Endothelial cell of umbilical vein (primary cell): ENCODE results near the gene DEFB110. TPM values are rescaled to one million over a fixed set of nuclear protein-coding genes. Genes with fewer than 3 reads are reported as not detected.

Experiments used
- BruUV-seq: library from RNA; stranded (reverse); fragments of 400-500 nt; replicated peaks from 2 replicates; lab custom pipeline; 2021; lab: Mats Ljungman, UMichigan
- CTCF ChIA-PET: fragments of 300-600, 350-600 bp; sonication (Branson Sonifier 250); formaldehyde crosslinking; loops from one replicate; lab custom pipeline; 2021; ENCODE audit warnings: antibody characterized with exemption, inconsistent platforms; lab: Charles Lee
- POLR2A ChIA-PET: fragments of 300-600, 350-600 bp; sonication (Branson Sonifier 250); formaldehyde crosslinking; loops from one replicate; lab custom pipeline; 2021; ENCODE audit warnings: antibody characterized with exemption, inconsistent platforms; lab: Charles Lee
- DNase-seq: peaks from one replicate; pipeline ENCODE4 v3.0.0-alpha.2; 2011; ENCODE audit warnings: low read depth, low spot score
- FAIRE-seq: peaks from 2 replicates; lab custom pipeline; 2011; peaks lifted over from hg19 to GRCh38; lab: Jason Lieb, UNC
- H2AFZ ChIP-seq: 2 replicates; pipeline ENCODE4 v1.6.0; 2012; ENCODE audit warnings: low read depth, low read length, control low read depth, inconsistent platforms
- H3K27ac ChIP-seq: 2 replicates; pipeline ENCODE4 v1.5.1; 2011; ENCODE audit warnings: low read depth, mild to moderate bottlenecking, control low read depth, low read length, moderate library complexity; ENCODE audit not compliant: insufficient read depth
- H3K27me3 ChIP-seq, 2 experiments: 2 replicates each; pipeline versions ENCODE4 v1.6.0 to v1.6.1; 2011; ENCODE audit warnings: low read length in 2 of 2, mixed read lengths in 1 of 2; ENCODE audit not compliant: control insufficient read depth in 2 of 2, insufficient read depth in 2 of 2
- H3K36me3 ChIP-seq, 2 experiments: 2 replicates in 1 of 2; 3 replicates in 1 of 2; pipeline ENCODE4 v1.5.1; 2011; ENCODE audit warnings: low read length in 2 of 2, mild to moderate bottlenecking in 1 of 2, moderate library complexity in 1 of 2; ENCODE audit not compliant: control insufficient read depth in 2 of 2, insufficient read depth in 2 of 2; ENCODE audit errors: extremely low read depth in 1 of 2
- H3K4me1 ChIP-seq: 3 replicates; pipeline ENCODE4 v1.5.1; 2011; ENCODE audit warnings: mild to moderate bottlenecking, low read length; ENCODE audit not compliant: control insufficient read depth, insufficient read depth; ENCODE audit errors: extremely low read depth
- H3K4me2 ChIP-seq: 2 replicates; pipeline ENCODE4 v1.6.1; 2011; ENCODE audit warnings: low read length, control low read depth, mixed read lengths; ENCODE audit not compliant: insufficient read depth
- H3K4me3 ChIP-seq, 3 experiments: fragments of 200-600 bp in 1 of 3; sonication (generic), shearing (Covaris generic) in 1 of 3; replicated peaks in 1 of 3; 2 replicates each; pipeline ENCODE4 v1.5.1; 2011 to 2016; ENCODE audit warnings: control low read depth in 3 of 3, low read length in 3 of 3, mild to moderate bottlenecking in 2 of 3, inconsistent platforms in 1 of 3, low read depth in 1 of 3, moderate library complexity in 1 of 3; ENCODE audit not compliant: insufficient read depth in 1 of 3
- H3K79me2 ChIP-seq: 2 replicates; pipeline ENCODE4 v1.6.0; 2012; ENCODE audit warnings: low read length, inconsistent platforms; ENCODE audit not compliant: control insufficient read depth, insufficient read depth
- H3K9ac ChIP-seq: replicated peaks from 2 replicates; pipeline ENCODE3; 2011; ENCODE audit warnings: low read length, control low read depth; ENCODE audit not compliant: insufficient read depth; ENCODE audit errors: extremely low read depth
- H3K9me1 ChIP-seq: replicated peaks from 3 replicates; pipeline ENCODE4 v1.6.0; 2011; ENCODE audit warnings: mild to moderate bottlenecking, low read length; ENCODE audit not compliant: control insufficient read depth, insufficient read depth; ENCODE audit errors: extremely low read depth
- H3K9me3 ChIP-seq: replicated peaks from 2 replicates; pipeline ENCODE4 v1.5.1; 2012; ENCODE audit warnings: low read length, inconsistent platforms; ENCODE audit not compliant: control insufficient read depth, insufficient read depth
- H4K20me1 ChIP-seq: replicated peaks from 2 replicates; pipeline ENCODE3; 2011; ENCODE audit warnings: mild to moderate bottlenecking, low read length; ENCODE audit not compliant: control insufficient read depth, insufficient read depth; ENCODE audit errors: extremely low read depth
- CTCF ChIP-seq, 2 donors: IDR thresholded peaks; 1 replicate in 1 of 2; 2 replicates in 1 of 2; pipeline ENCODE4 v1.5.1; 2011; ENCODE audit warnings: low read length in 2 of 2, mild to moderate bottlenecking in 2 of 2, moderate library complexity in 2 of 2, control low read depth in 1 of 2, inconsistent platforms in 1 of 2, low read depth in 1 of 2; ENCODE audit not compliant: insufficient read depth in 1 of 2; ENCODE audit errors: extremely low read depth in 1 of 2
- EZH2 ChIP-seq: IDR thresholded peaks from 2 replicates; pipeline ENCODE4 v1.6.1; 2012; ENCODE audit warnings: borderline replicate concordance, low read depth, mild to moderate bottlenecking, moderate library complexity, low read length, inconsistent platforms; ENCODE audit not compliant: severe bottlenecking
- FOS ChIP-seq: IDR thresholded peaks from 2 replicates; pipeline ENCODE4 v1.6.1; 2011; ENCODE audit warnings: mild to moderate bottlenecking, low read length, moderate library complexity, borderline replicate concordance; ENCODE audit not compliant: insufficient read depth
- GATA2 ChIP-seq: IDR thresholded peaks from 2 replicates; pipeline ENCODE4 v1.7.0; 2011; ENCODE audit warnings: low read depth, mild to moderate bottlenecking, moderate library complexity, mixed read lengths, low read length; ENCODE audit not compliant: insufficient read length, insufficient read depth
- JUN ChIP-seq: IDR thresholded peaks from 2 replicates; pipeline ENCODE4 v1.6.1; 2011; ENCODE audit warnings: borderline replicate concordance, low read depth; ENCODE audit not compliant: insufficient read length, insufficient read depth
- MAX ChIP-seq: IDR thresholded peaks from 2 replicates; pipeline ENCODE4 v1.6.1; 2011; ENCODE audit not compliant: insufficient read depth, insufficient read length
- MYC ChIP-seq: IDR thresholded peaks from one replicate; pipeline ENCODE4 v1.6.1; 2011; ENCODE audit warnings: mild to moderate bottlenecking, low read depth, low read length
- POLR2A ChIP-seq: IDR thresholded peaks from 2 replicates; pipeline ENCODE4 v1.6.1; 2012; ENCODE audit warnings: low read depth, mild to moderate bottlenecking, control low read depth, low read length
- POLR2AphosphoS5 ChIP-seq: IDR thresholded peaks from 2 replicates; pipeline ENCODE4 v1.6.1; 2012; ENCODE audit warnings: low read depth, mild to moderate bottlenecking, control low read depth, low read length, moderate library complexity; ENCODE audit not compliant: insufficient read depth
- dilution Hi-C: fragments of 300-500 bp; cut with MboI; formaldehyde crosslinking; loops from one replicate; pipeline ENCODE4 v1.15.0; 2019; ENCODE audit warnings: low sequenced_read_pairs; ENCODE audit not compliant: extremely low pct_ligation_motif_present
- intact Hi-C: fragments of 100-400 bp; cut with micrococcal nuclease; formaldehyde crosslinking; loops from one replicate; pipeline ENCODE4 v1.10.0; 2022
- polyA plus RNA-seq, 4 experiments: library from polyadenylated mRNA; depleted of rRNA in 3 of 4; stranded (reverse) in 3 of 4; unstranded in 1 of 4; fragments of >200 nt; gene quantifications; 2 replicates each; pipeline versions ENCODE4 v1.2.1 to v1.2.3, GENCODE V29; 2011 to 2012; ENCODE audit warnings: missing spikeins in 1 of 4
- total RNA-seq: library from RNA; stranded (reverse); gene quantifications from 2 replicates; pipeline ENCODE4 v1.2.3, GENCODE V29; 2021

Gene DEFB110
- total and polyA plus RNA-seq, 2 donors (not counting 3 experiments of a cell fraction or from before 2014, with no cell fraction given), result not detected

DNA sequence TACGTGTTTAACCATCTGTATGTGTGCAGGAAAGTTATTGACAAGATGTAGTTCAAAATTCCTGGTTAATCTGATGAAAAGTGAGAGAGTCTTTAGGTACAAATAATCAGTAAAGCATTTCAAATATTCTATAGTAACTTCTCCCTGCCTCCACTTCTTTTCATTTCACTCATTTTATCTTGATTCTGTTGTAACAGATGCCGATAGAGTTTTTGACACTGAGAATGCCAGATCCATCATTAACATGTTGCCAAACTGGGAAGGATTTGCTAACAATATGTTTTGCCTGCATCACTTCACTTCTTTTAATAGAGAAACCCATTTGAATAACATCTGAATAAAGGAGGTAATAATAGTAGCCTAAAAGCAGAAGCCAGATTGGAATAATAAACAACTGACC, 48.3 kb upstream of the DEFB110 start:
- no peak overlapping the region for H3K4me2 ChIP-seq
- FAIRE-seq, result no peak
- CTCF ChIA-PET, result no interaction called here
- H3K36me3 ChIP-seq, result no peaks in the 10 kb centered on the region
- no peak overlapping the region for H2AFZ ChIP-seq
- intact Hi-C loops (no loop called here), dilution Hi-C loops (no loop called here)
- no TSS peak for BruUV-seq
- no peak for DNase-seq
- H3K9me1 ChIP-seq, result no peaks in the 10 kb centered on the region
- peaks cover 2% of the 10 kb centered on the region for H3K9me3 ChIP-seq
- H3K4me1 ChIP-seq, result no peaks in the 10 kb centered on the region
- H3K27ac ChIP-seq, result no peak overlapping the region
- no peaks in the 10 kb centered on the region for H4K20me1 ChIP-seq
- H3K9ac ChIP-seq, result no peak overlapping the region
- POLR2A ChIA-PET, result no interaction called here
- no peaks in the 10 kb centered on the region for H3K79me2 ChIP-seq
- no peak overlapping the region for H3K4me3 ChIP-seq
- no peaks in the 10 kb centered on the region for H3K27me3 ChIP-seq
- TF ChIP-seq POLR2AphosphoS5 (no peak), GATA2 (no peak), JUN (no peak)

DNA sequence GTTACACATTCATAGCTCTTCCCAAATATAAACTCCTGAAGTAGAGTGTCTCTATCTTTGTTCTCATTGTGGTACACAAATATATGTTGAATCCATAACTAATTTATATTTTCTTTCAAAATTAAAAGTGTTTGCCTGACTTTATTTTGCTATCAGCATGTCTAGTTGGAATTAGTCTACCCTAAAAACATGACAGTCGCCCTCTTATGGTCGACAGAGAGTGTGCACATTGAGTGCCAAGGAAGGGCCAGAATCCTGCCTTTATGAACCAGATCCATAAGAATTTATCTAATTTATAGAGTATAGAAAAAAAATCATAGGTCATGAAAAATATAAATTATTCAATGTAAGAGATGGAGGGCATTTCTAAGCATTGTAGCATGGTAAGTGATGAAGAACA, 40.3 kb upstream of the DEFB110 start:
- Histone ChIP-seq H3K4me2 (no peak overlapping the region), H4K20me1 (no peaks in the 10 kb centered on the region), H2AFZ (no peak overlapping the region), H3K4me3 (no peak overlapping the region), H3K36me3 (no peaks in the 10 kb centered on the region), H3K79me2 (no peaks in the 10 kb centered on the region), H3K9ac (no peak overlapping the region), H3K27me3 (no peaks in the 10 kb centered on the region), H3K9me3 (no peaks in the 10 kb centered on the region), H3K4me1 (no peaks in the 10 kb centered on the region), H3K9me1 (no peaks in the 10 kb centered on the region), H3K27ac (no peak overlapping the region)
- dilution Hi-C loops, result no loop called here
- BruUV-seq, result no TSS peak
- POLR2A ChIA-PET, result no interaction called here
- no peak for TF ChIP-seq EZH2
- no peak for TF ChIP-seq MYC
- no peak for TF ChIP-seq MAX
- TF ChIP-seq POLR2A, result no peak
- no peak for TF ChIP-seq FOS
- no peak for TF ChIP-seq POLR2AphosphoS5
- no peak for TF ChIP-seq GATA2
- TF ChIP-seq CTCF (IDR thresholded peaks at IDR 0.05; ENCODE audit: extremely low read depth in 1 of 2, insufficient read depth in 1 of 2, low read depth in 1 of 2, low read length in 2 of 2), result no peak
- TF ChIP-seq JUN, result no peak
- CTCF ChIA-PET, result no interaction called here
- no peak for FAIRE-seq
- no peak for DNase-seq
- intact Hi-C loops, result no loop called here
